Left lung (tissue), 10 donors: ENCODE data around the gene C1orf94. TPM values are rescaled to one million over a fixed set of nuclear protein-coding genes. Genes with fewer than 3 reads are reported as not detected.
"Not testable (repeated sequence)": the region's sequence is repeated elsewhere in the genome, so short reads cannot be mapped to it uniquely, and the experiment has no call there.

ENCODE experiments used
- ATAC-seq: fragments of 200-7000 bp; cut with Tn5 transposase; one replicate; pipeline ENCODE4 v1.9.1; 2020; ENCODE audit warnings: moderate library complexity
- DNase-seq, 4 donors: peaks; one replicate each; pipeline ENCODE4 v3.0.0-alpha.2; 2013 to 2020
- H3K27ac ChIP-seq, 2 donors: fragments of 200-600 bp; sonication (generic) in 1 of 2; one replicate each; pipeline versions ENCODE4 v1.5.0 to v1.8.0; 2020 to 2021
- H3K27me3 ChIP-seq, 2 donors: fragments of 200-600 bp; sonication (generic) in 1 of 2; one replicate each; pipeline versions ENCODE4 v1.5.0 to v1.8.0; 2020 to 2021
- H3K36me3 ChIP-seq, 2 donors: fragments of 200-600 bp; sonication (generic) in 1 of 2; one replicate each; pipeline versions ENCODE4 v1.5.0 to v1.8.0; 2020 to 2021
- H3K4me1 ChIP-seq, 2 donors: fragments of 200-600 bp; one replicate each; pipeline ENCODE4 v1.8.0; 2021
- H3K4me3 ChIP-seq, 2 donors: fragments of 200-600 bp; sonication (generic) in 1 of 2; one replicate each; pipeline versions ENCODE4 v1.5.0 to v1.8.0; 2020 to 2021; ENCODE audit warnings: mild to moderate bottlenecking in 1 of 2
- H3K9me3 ChIP-seq, 2 donors: fragments of 200-600 bp; sonication (generic) in 1 of 2; one replicate each; pipeline versions ENCODE4 v1.5.0 to v1.8.0; 2020 to 2021
- CTCF ChIP-seq, 2 donors: fragments of 200-600 bp; sonication (generic) in 1 of 2; IDR thresholded peaks; one replicate each; pipeline versions ENCODE4 v1.5.0 to v1.8.0; 2021; ENCODE audit warnings: antibody characterized with exemption in 2 of 2
- intact Hi-C, 2 donors: fragments of 100-400 bp; cut with DNase I; formaldehyde crosslinking; loops; one replicate each; pipeline versions ENCODE4 v1.11.2 to v1.14.2; 2022
- polyA plus RNA-seq, 6 donors: library from polyadenylated mRNA; unstranded; fragments of 120-200 nt; gene quantifications; one replicate each; pipeline ENCODE4 v1.2.1, GENCODE V29; 2013; ENCODE audit not compliant: insufficient read length in 6 of 6
- total RNA-seq, 2 donors: library from RNA; stranded (reverse); fragmentation: NEBNext Ultra II Directional; extraction: Animal tissue kit (Norgen Biotek cat#: 25700); gene quantifications; one replicate each; pipeline ENCODE4 v1.2.1, GENCODE V29; 2021
- donor health status: DM: no; HTN: yes; CAD: no.
- donor health status: DM: no; HTN: no; CAD: no.

C1orf94 gene
- total and polyA plus RNA-seq, 8 donors: not detected

GRCh38 chr1:34175744-34176143, 963 bp upstream of the C1orf94 start:
- no peaks in the 10 kb centered on the region for H3K4me1 ChIP-seq
- no peak for DNase-seq
- TF ChIP-seq CTCF (IDR thresholded peaks at IDR 0.05): no peak
- H3K4me3 ChIP-seq: no peak overlapping the region
- ATAC-seq: no peak
- no peaks in the 10 kb centered on the region for H3K36me3 ChIP-seq
- intact Hi-C loops: no loop called here
- H3K27me3 ChIP-seq: peaks cover 30 to 93% of the 10 kb centered on the region in 2 donors
- H3K9me3 ChIP-seq: no peaks in the 10 kb centered on the region
- H3K27ac ChIP-seq: no peak overlapping the region

GRCh38 chr1:34178072-34178471, 1.4 kb downstream of the C1orf94 start:
- Histone ChIP-seq H3K4me1 (no peaks in the 10 kb centered on the region), H3K27me3 (peaks cover 30 to 75% of the 10 kb centered on the region in 2 donors), H3K36me3 (no peaks in the 10 kb centered on the region), H3K4me3 (no peak overlapping the region), H3K27ac (no peak overlapping the region), H3K9me3 (no peaks in the 10 kb centered on the region)
- ATAC-seq (no peak), DNase-seq (no peak)
- no peak for TF ChIP-seq CTCF (IDR thresholded peaks at IDR 0.05)
- intact Hi-C loops: no loop called here

GRCh38 chr1:34183381-34183780, 6.7 kb downstream of the C1orf94 start:
- ATAC-seq, intact Hi-C loops, H3K4me3 ChIP-seq, H3K4me1 ChIP-seq, DNase-seq, H3K27ac ChIP-seq, H3K9me3 ChIP-seq, H3K36me3 ChIP-seq: not testable (repeated sequence)
- peaks cover 6 to 40% of the 10 kb centered on the region in 2 donors for H3K27me3 ChIP-seq

- Histone ChIP-seq H3K9me3 (peaks cover 0 to 15% of the 10 kb centered on the region in 2 donors), H3K27me3 (peaks cover 0 to 28% of the 10 kb centered on the region in 2 donors), H3K4me1 (no peaks in the 10 kb centered on the region), H3K4me3 (no peak overlapping the region), H3K36me3 (no peaks in the 10 kb centered on the region), H3K27ac (no peak overlapping the region)
- intact Hi-C loops: no loop called here
- no peak for TF ChIP-seq CTCF (IDR thresholded peaks at IDR 0.05)
- no peak for DNase-seq
- no peak for ATAC-seq
Measured at GRCh38 chr1:34186741-34187494, 10.2 kb downstream of the C1orf94 start.

GRCh38 chr1:34188418-34188817, 11.7 kb downstream of the C1orf94 start:
- no peak for TF ChIP-seq CTCF (IDR thresholded peaks at IDR 0.05)
- H3K27ac ChIP-seq: no peak overlapping the region
- intact Hi-C loops: no loop called here
- peaks cover 0 to 15% of the 10 kb centered on the region in 2 donors for H3K9me3 ChIP-seq
- no peaks in the 10 kb centered on the region for H3K36me3 ChIP-seq
- no peak for DNase-seq
- no peaks in the 10 kb centered on the region for H3K4me1 ChIP-seq
- H3K27me3 ChIP-seq: peaks cover 0 to 28% of the 10 kb centered on the region in 2 donors
- H3K4me3 ChIP-seq: no peak overlapping the region
- no peak for ATAC-seq

- ATAC-seq (no peak), DNase-seq (no peak)
- intact Hi-C loops: no loop called here
- H3K36me3 ChIP-seq: no peaks in the 10 kb centered on the region
- no peak overlapping the region for H3K27ac ChIP-seq
- peaks cover 0 to 28% of the 10 kb centered on the region in 2 donors for H3K27me3 ChIP-seq
- peaks cover 0 to 15% of the 10 kb centered on the region in 2 donors for H3K9me3 ChIP-seq
- H3K4me1 ChIP-seq: no peaks in the 10 kb centered on the region
- no peak for TF ChIP-seq CTCF (IDR thresholded peaks at IDR 0.05)
- H3K4me3 ChIP-seq: no peak overlapping the region
Measured at GRCh38 chr1:34188985-34189384, 12.3 kb downstream of the C1orf94 start.
